Kidney (tissue), 14 donors: ENCODE results near the gene HRC. TPM values are rescaled to one million over a fixed set of nuclear protein-coding genes. Genes with fewer than 3 reads are reported as not detected.
"Not testable (repeated sequence)": the region's sequence is repeated elsewhere in the genome, so short reads cannot be mapped to it uniquely, and the experiment has no call there.

Source experiments
- DNase-seq, 5 donors: peaks; one replicate each; pipeline ENCODE4 v3.0.0-alpha.2; 2013 to 2020
- FAIRE-seq: peaks from 2 replicates; lab custom pipeline; 2012; peaks lifted over from hg19 to GRCh38; lab: Jason Lieb, UNC
- H3K27ac ChIP-seq, 2 donors: one replicate each; pipeline ENCODE4 v1.7.0; 2013; ENCODE audit warnings: low read depth in 2 of 2, low read length in 2 of 2, inconsistent platforms in 1 of 2
- H3K27me3 ChIP-seq: one replicate; pipeline ENCODE4 v1.7.1; 2013; ENCODE audit warnings: low read length, inconsistent platforms; ENCODE audit not compliant: control insufficient read depth, insufficient read depth
- H3K36me3 ChIP-seq, 3 donors: one replicate each; pipeline versions ENCODE4 v1.7.0 to v1.7.1; 2013; ENCODE audit warnings: low read length in 3 of 3, control low read depth in 1 of 3, inconsistent platforms in 1 of 3; ENCODE audit not compliant: insufficient read depth in 3 of 3, control insufficient read depth in 2 of 3
- H3K4me1 ChIP-seq, 3 donors: one replicate each; pipeline versions ENCODE4 v1.7.0 to v1.7.1; 2013; ENCODE audit warnings: low read length in 3 of 3, inconsistent platforms in 1 of 3, low read depth in 1 of 3; ENCODE audit not compliant: control insufficient read depth in 2 of 3, insufficient read depth in 2 of 3
- H3K4me3 ChIP-seq, 3 donors: one replicate each; pipeline versions ENCODE4 v1.7.0 to v1.8.1; 2013; ENCODE audit warnings: low read length in 3 of 3, control low read depth in 1 of 3, inconsistent platforms in 1 of 3
- H3K9ac ChIP-seq, 3 donors: one replicate each; pipeline versions ENCODE4 v1.7.0 to v1.7.1; 2013; ENCODE audit warnings: low read length in 3 of 3, control low read depth in 1 of 3, inconsistent platforms in 1 of 3
- H3K9me3 ChIP-seq, 3 donors: one replicate each; pipeline versions ENCODE4 v1.7.0 to v1.7.1; 2013; ENCODE audit warnings: low read length in 3 of 3, control low read depth in 1 of 3, inconsistent platforms in 1 of 3; ENCODE audit not compliant: control insufficient read depth in 2 of 3, insufficient read depth in 1 of 3
- CTCF ChIP-seq: IDR thresholded peaks from 3 replicates; pipeline ENCODE4 v1.5.1; 2012; ENCODE audit warnings: mild to moderate bottlenecking, moderate library complexity, borderline replicate concordance; ENCODE audit not compliant: insufficient read depth; ENCODE audit errors: extremely low read depth
- intact Hi-C: fragments of 100-400 bp; cut with DNase I; formaldehyde crosslinking; loops from one replicate; pipeline ENCODE4 v1.11.1; 2022
- polyA plus RNA-seq: library from polyadenylated mRNA; stranded (reverse); fragments of 350-450 nt; fragmentation: Illumina TruSeq; extraction: RNeasy Lipid Tissue Mini Kit (QIAGEN cat#74804); gene quantifications from one replicate; pipeline ENCODE4 v1.2.3, GENCODE V29; 2014; ENCODE audit warnings: low read depth, low replicate concordance; ENCODE audit not compliant: insufficient read depth
- total RNA-seq: library from RNA; stranded (reverse); fragmentation: NEBNext Ultra II Directional; extraction: Animal tissue kit (Norgen Biotek cat#: 25700); gene quantifications from one replicate; pipeline ENCODE4 v1.2.1, GENCODE V29; 2021
- donor health status: control.
- donor health status: control.
- donor health status: control.
- donor health status: control.
- donor health status: control.
- donor health status: DM: yes; HTN: yes; CAD: no.
- donor health status: Normal renal cell carcinoma (clear cell type).

HRC gene
- total and polyA plus RNA-seq, 2 donors from 2014 or later = 4.2 to 7.0 TPM

GRCh38 chr19:49129238-49129583, 26.0 kb downstream of the HRC start:
- no peaks in the 10 kb centered on the region for H3K9me3 ChIP-seq
- H3K9ac ChIP-seq = no peak overlapping the region
- no peak overlapping the region for H3K4me3 ChIP-seq
- H3K4me1 ChIP-seq = peaks cover 0 to 13% (median 0%) of the 10 kb centered on the region in 3 donors
- intact Hi-C loops = no loop called here
- DNase-seq = peak in 2 of 5 donors; percentile 68 to 76
- TF ChIP-seq CTCF = no peak
- no peaks in the 10 kb centered on the region for H3K27me3 ChIP-seq
- H3K27ac ChIP-seq = no peak overlapping the region
- FAIRE-seq = no peak
- H3K36me3 ChIP-seq = no peaks in the 10 kb centered on the region

GRCh38 chr19:49128545-49129237, 26.5 kb downstream of the HRC start:
- Histone ChIP-seq H3K9ac (no peak overlapping the region), H3K9me3 (no peaks in the 10 kb centered on the region), H3K36me3 (no peaks in the 10 kb centered on the region), H3K27ac (no peak overlapping the region), H3K4me1 (peaks cover 0 to 8% (median 0%) of the 10 kb centered on the region in 3 donors), H3K27me3 (no peaks in the 10 kb centered on the region), H3K4me3 (peak overlapping the region in 1 of 3 donors; percentile 45)
- TF ChIP-seq CTCF = no peak
- intact Hi-C loops = no loop called here
- FAIRE-seq = no peak
- DNase-seq = peak in 1 of 5 donors; percentile 78

- intact Hi-C loops = no loop called here
- Histone ChIP-seq H3K9me3 (no peaks in the 10 kb centered on the region), H3K4me3 (peak overlapping the region; percentile 45 to 69 (median 53)), H3K4me1 (peaks cover 0 to 7% (median 0%) of the 10 kb centered on the region in 3 donors), H3K27me3 (no peaks in the 10 kb centered on the region), H3K9ac (peak overlapping the region in 1 of 3 donors; percentile 47), H3K27ac (peak overlapping the region; percentile 60 to 71), H3K36me3 (no peaks in the 10 kb centered on the region)
- FAIRE-seq (no peak), DNase-seq (peak; percentile 98 to 99 (median 99))
- TF ChIP-seq CTCF = no peak
These were observed 27.3 kb downstream of the HRC start for GRCh38 chr19:49127674-49128544.

- H3K4me1 ChIP-seq, intact Hi-C loops, H3K9ac ChIP-seq, H3K27ac ChIP-seq, H3K27me3 ChIP-seq, H3K36me3 ChIP-seq, DNase-seq, H3K9me3 ChIP-seq, FAIRE-seq, H3K4me3 ChIP-seq: not testable (repeated sequence)
These were observed 28.0 kb downstream of the HRC start for GRCh38 chr19:49127225-49127624.
